COLO829 (cell line): ENCODE data around the gene C9orf57.
"Not testable (repeated sequence)": the region's sequence is repeated elsewhere in the genome, so short reads cannot be mapped to it uniquely, and the experiment has no call there.

Experiments used
- DNase-seq: peaks from one replicate; pipeline ENCODE4 v3.0.0; 2012; ENCODE audit warnings: low spot score

Gene C9orf57

GRCh38 chr9:72023596-72023995, 36.8 kb downstream of the C9orf57 start:
- DNase-seq, result no peak

- no peak for DNase-seq
These were observed 37.6 kb downstream of the C9orf57 start for GRCh38 chr9:72022841-72023240.

GRCh38 chr9:72013292-72013760, 47.1 kb downstream of the C9orf57 start:
- no peak for DNase-seq

- DNase-seq, result peak; percentile 51
These were observed 47.8 kb downstream of the C9orf57 start for GRCh38 chr9:72012646-72013045.

GRCh38 chr9:72007726-72008125, 52.7 kb downstream of the C9orf57 start:
- DNase-seq, result not testable (repeated sequence)

- no peak for DNase-seq
These were observed 53.9 kb downstream of the C9orf57 start for GRCh38 chr9:72006501-72006900.

GRCh38 chr9:72005451-72005850, 55.0 kb downstream of the C9orf57 start:
- DNase-seq, result no peak
